M059J (cell line): ENCODE data around the gene KIAA1217. TPM values are rescaled to one million over a fixed set of nuclear protein-coding genes. Genes with fewer than 3 reads are reported as not detected.

ENCODE experiments used
- DNase-seq: peaks from one replicate; pipeline ENCODE4 v3.0.0-alpha.2; 2012; ENCODE audit warnings: low read depth
- total RNA-seq: library from RNA; depleted of rRNA; stranded (reverse); fragments of >200 nt; shearing (Covaris generic); gene quantifications from 2 replicates; pipeline ENCODE4 v1.2.3, GENCODE V29; 2014

KIAA1217 gene
- total RNA-seq, 1 experiment from 2014 or later = 2.7 TPM

DNA sequence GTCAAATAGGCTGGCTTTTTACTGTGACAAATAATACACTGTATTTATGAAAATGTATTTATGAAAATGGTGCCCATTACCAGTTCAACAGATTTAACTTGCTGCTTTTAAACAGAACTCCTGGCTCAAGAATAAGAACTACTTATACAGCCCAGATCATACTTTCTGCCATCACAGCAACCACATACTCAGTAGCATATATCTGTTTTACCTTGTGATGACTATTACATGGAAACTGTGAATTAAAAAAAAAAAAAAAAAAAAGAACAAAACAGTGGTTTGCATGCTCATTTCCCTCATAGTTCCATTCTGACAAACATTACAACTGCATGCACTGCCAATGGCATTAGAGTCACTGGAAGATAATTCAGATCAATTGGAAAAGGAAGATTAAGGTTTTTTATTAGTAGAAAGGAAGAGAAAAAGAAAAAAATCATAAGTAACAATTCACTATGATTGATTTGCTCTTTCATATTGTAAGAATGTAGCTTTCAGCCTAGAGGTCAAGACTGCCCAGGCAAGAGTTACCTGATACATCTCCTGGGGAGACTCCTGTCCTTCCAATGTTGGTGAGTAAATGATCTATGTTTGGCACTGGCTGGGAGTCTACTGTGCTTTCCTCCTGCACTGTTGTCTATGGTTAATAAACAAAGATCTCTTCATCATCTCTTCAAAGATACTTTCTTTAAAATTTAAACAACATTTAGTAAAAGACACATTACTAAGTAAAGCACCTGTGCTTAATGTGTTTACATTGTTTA, 381.9 kb downstream of the KIAA1217 start:
- DNase-seq = no peak

- DNase-seq = no peak
Measured at GRCh38 chr10:24596217-24596930, 387.4 kb downstream of the KIAA1217 start.

GRCh38 chr10:24597426-24597825, 388.5 kb downstream of the KIAA1217 start:
- DNase-seq = no peak
